Hippocampal formation (tissue), 2 donors: ENCODE data around the gene PDGFB.

Source experiments
- DNase-seq, 2 donors: peaks; one replicate each; lab custom pipeline; 2025; lab: John Stamatoyannopoulos, UW

PDGFB gene

GRCh38 chr22:39240831-39241793 is 3.7 kb downstream of the PDGFB start:
- no peak for DNase-seq

GRCh38 chr22:39239561-39240423 is 5.0 kb downstream of the PDGFB start:
- DNase-seq: no peak

GRCh38 chr22:39238966-39239505 is 5.7 kb downstream of the PDGFB start:
- DNase-seq: no peak

GRCh38 chr22:39238561-39238960 is 6.2 kb downstream of the PDGFB start:
- no peak for DNase-seq

- DNase-seq: no peak
These were observed 6.7 kb downstream of the PDGFB start for GRCh38 chr22:39238101-39238466.

GRCh38 chr22:39237318-39238100 is 7.3 kb downstream of the PDGFB start:
- no peak for DNase-seq

- no peak for DNase-seq
These were observed 8.2 kb downstream of the PDGFB start for GRCh38 chr22:39236321-39237317.

GRCh38 chr22:39234867-39235687 is 9.7 kb downstream of the PDGFB start:
- no peak for DNase-seq

GRCh38 chr22:39234472-39234787 is 10.4 kb downstream of the PDGFB start:
- no peak for DNase-seq

GRCh38 chr22:39233710-39234471 is 10.9 kb downstream of the PDGFB start:
- DNase-seq: no peak

- no peak for DNase-seq
These were observed 11.7 kb downstream of the PDGFB start for GRCh38 chr22:39232806-39233709.

- no peak for DNase-seq
These were observed 12.5 kb downstream of the PDGFB start for GRCh38 chr22:39232246-39232645.

- DNase-seq: no peak
These were observed 13.4 kb downstream of the PDGFB start for GRCh38 chr22:39231197-39231950.

- no peak for DNase-seq
These were observed 14.3 kb downstream of the PDGFB start for GRCh38 chr22:39230261-39231196.

GRCh38 chr22:39229688-39230260 is 15.0 kb downstream of the PDGFB start:
- DNase-seq: no peak

GRCh38 chr22:39229075-39229474 is 15.7 kb downstream of the PDGFB start:
- DNase-seq: no peak
